Breast epithelium (tissue), 3 donors: ENCODE results near the gene DUSP9.

Source experiments
- CTCF ChIP-seq, 3 donors: fragments of 450-650 bp; IDR thresholded peaks; one replicate each; pipeline ENCODE4 v1.5.1; 2016 to 2017; ENCODE audit warnings: antibody characterized with exemption in 3 of 3, mild to moderate bottlenecking in 3 of 3, moderate library complexity in 3 of 3
- POLR2A ChIP-seq: fragments of 450-650 bp; IDR thresholded peaks from one replicate; pipeline ENCODE4 v1.6.1; 2016; ENCODE audit warnings: antibody characterized with exemption, mild to moderate bottlenecking, moderate library complexity
- POLR2AphosphoS5 ChIP-seq, 3 donors: sonication (generic); formaldehyde crosslinking; IDR thresholded peaks; one replicate each; pipeline ENCODE4 v1.6.1; 2017; ENCODE audit warnings: antibody characterized with exemption in 3 of 3

- no peak for TF ChIP-seq CTCF (IDR thresholded peaks at IDR 0.05)
- TF ChIP-seq POLR2AphosphoS5 (IDR thresholded peaks at IDR 0.05), result no peak
- TF ChIP-seq POLR2A, result no peak
These were observed 24.0 kb downstream of the DUSP9 start for GRCh38 chrX:153670748-153671588.
